ENCODE results near the gene NTHL1. TPM values are rescaled to one million over a fixed set of nuclear protein-coding genes. Genes with fewer than 3 reads are reported as not detected.
A peak's percentile ranks its signal among the peaks of the same experiment; 100 is the strongest.
"Not testable (repeated sequence)": the region's sequence is repeated elsewhere in the genome, so short reads cannot be mapped to it uniquely, and the experiment has no call there.

The NTHL1 gene
- total and polyA plus RNA-seq, 3 experiments from 2014 or later = 16.3 to 29.5 (median 28.7) TPM

GRCh38 chr16:2035431-2036199 is 12.0 kb downstream of the NTHL1 start:
- no peak for DNase-seq
- Histone ChIP-seq H3K4me3 (ENCODE audit: low read length) (no peak overlapping the region), H3K27me3 (ENCODE audit: insufficient read depth, low read length, poor library complexity, severe bottlenecking) (no peaks in the 10 kb centered on the region), H3K36me3 (ENCODE audit: insufficient read depth, low read length) (no peaks in the 10 kb centered on the region), H3K4me1 (ENCODE audit: insufficient read depth, low read length) (no peaks in the 10 kb centered on the region), H3K9me3 (ENCODE audit: low read length) (no peaks in the 10 kb centered on the region), H3K27ac (ENCODE audit: low read depth, low read length) (no peak overlapping the region)
- Mint-ChIP-seq H3K36me3 (no peaks in the 10 kb centered on the region), H3K27me3 (no peaks in the 10 kb centered on the region), H3K27ac (peak overlapping the region in 1 of 8 donors; percentile 38), H3K4me1 (no peaks in the 10 kb centered on the region), H3K4me3 (no peak overlapping the region), H3K9me3 (no peaks in the 10 kb centered on the region)
- ChIA-PET POLR2A (interaction anchor here (2.0 kb wide), 1 partner anchor 12 kb away, joined by 6 read pairs; the partner anchor contains the start of genes NTHL1 and TSC2), CTCF (no interaction called here)

- CTCF ChIA-PET = no interaction called here
- Mint-ChIP-seq H3K9me3 (no peaks in the 10 kb centered on the region), H3K36me3 (no peaks in the 10 kb centered on the region), H3K4me3 (no peak overlapping the region), H3K4me1 (no peaks in the 10 kb centered on the region), H3K27ac (no peak overlapping the region), H3K27me3 (no peaks in the 10 kb centered on the region)
- Histone ChIP-seq H3K27ac (ENCODE audit: low read depth, low read length) (peak overlapping the region; percentile 43), H3K4me3 (ENCODE audit: low read length) (no peak overlapping the region), H3K36me3 (ENCODE audit: insufficient read depth, low read length) (no peaks in the 10 kb centered on the region), H3K27me3 (ENCODE audit: insufficient read depth, low read length, poor library complexity, severe bottlenecking) (no peaks in the 10 kb centered on the region), H3K9me3 (ENCODE audit: low read length) (no peaks in the 10 kb centered on the region), H3K4me1 (ENCODE audit: insufficient read depth, low read length) (no peaks in the 10 kb centered on the region)
- POLR2A ChIA-PET = interaction anchor here (2.0 kb wide), 1 partner anchor 13 kb away, joined by 6 read pairs; the partner anchor contains the start of genes NTHL1 and TSC2
- no peak for DNase-seq
Observed at GRCh38 chr16:2034696-2035430, 12.8 kb downstream of the NTHL1 start.

GRCh38 chr16:2033909-2034695 is 13.5 kb downstream of the NTHL1 start:
- H3K9me3 Mint-ChIP-seq; H3K36me3 Mint-ChIP-seq; H3K4me3 Mint-ChIP-seq; H3K27me3 ChIP-seq (ENCODE audit: insufficient read depth, low read length, poor library complexity, severe bottlenecking); CTCF ChIA-PET; H3K4me1 ChIP-seq (ENCODE audit: insufficient read depth, low read length); H3K27ac Mint-ChIP-seq; H3K36me3 ChIP-seq (ENCODE audit: insufficient read depth, low read length); H3K9me3 ChIP-seq (ENCODE audit: low read length); H3K4me3 ChIP-seq (ENCODE audit: low read length); H3K27me3 Mint-ChIP-seq; DNase-seq; H3K4me1 Mint-ChIP-seq: not testable (repeated sequence)
- peak overlapping the region; percentile 51 for H3K27ac ChIP-seq (ENCODE audit: low read depth, low read length)
- POLR2A ChIA-PET = interaction anchor here (0.6 kb wide), 1 partner anchor 385 kb away, joined by 5 read pairs; no protein-coding TSS in a partner anchor

- H3K4me3 ChIP-seq (ENCODE audit: low read length) = no peak overlapping the region
- H3K27me3 Mint-ChIP-seq = no peaks in the 10 kb centered on the region
- H3K36me3 ChIP-seq (ENCODE audit: insufficient read depth, low read length) = no peaks in the 10 kb centered on the region
- peak overlapping the region in 1 of 8 donors; percentile 56 for H3K27ac Mint-ChIP-seq
- H3K9me3 ChIP-seq (ENCODE audit: low read length) = no peaks in the 10 kb centered on the region
- H3K36me3 Mint-ChIP-seq = no peaks in the 10 kb centered on the region
- H3K4me3 Mint-ChIP-seq = no peak overlapping the region
- no peaks in the 10 kb centered on the region for H3K27me3 ChIP-seq (ENCODE audit: insufficient read depth, low read length, poor library complexity, severe bottlenecking)
- no peaks in the 10 kb centered on the region for H3K4me1 Mint-ChIP-seq
- no peaks in the 10 kb centered on the region for H3K9me3 Mint-ChIP-seq
- ChIA-PET POLR2A (interaction anchor here (0.6 to 1.0 kb wide), 2 partner anchors 122 to 384 kb away, joined by 5 read pairs; partner anchors contain the start of gene TRAF7), CTCF (interaction anchor here (1.3 kb wide), 1 partner anchor 11 kb away, joined by 4 read pairs; no protein-coding TSS in a partner anchor)
- no peaks in the 10 kb centered on the region for H3K4me1 ChIP-seq (ENCODE audit: insufficient read depth, low read length)
- peak in 1 of 5 donors; percentile 26 for DNase-seq
- H3K27ac ChIP-seq (ENCODE audit: low read depth, low read length) = peak overlapping the region; percentile 51
Observed at GRCh38 chr16:2033057-2033908, 14.4 kb downstream of the NTHL1 start.

- Mint-ChIP-seq H3K27me3 (no peaks in the 10 kb centered on the region), H3K36me3 (no peaks in the 10 kb centered on the region), H3K4me1 (peaks cover 3 to 4% (median 4%) of the 10 kb centered on the region in 3 donors), H3K4me3 (no peak overlapping the region), H3K27ac (peak overlapping the region in 3 of 8 donors; percentile 61 to 72 (median 63)), H3K9me3 (no peaks in the 10 kb centered on the region)
- ChIA-PET POLR2A (interaction anchor here (1.0 kb wide), 1 partner anchor 123 kb away, joined by 5 read pairs; the partner anchor contains the start of gene TRAF7), CTCF (interaction anchor here (0.9 to 1.3 kb wide), 3 partner anchors 10 to 108 kb away, joined by 3 to 5 read pairs (median 4); no protein-coding TSS in a partner anchor)
- Histone ChIP-seq H3K9me3 (ENCODE audit: low read length) (no peaks in the 10 kb centered on the region), H3K36me3 (ENCODE audit: insufficient read depth, low read length) (no peaks in the 10 kb centered on the region), H3K4me1 (ENCODE audit: insufficient read depth, low read length) (no peaks in the 10 kb centered on the region), H3K4me3 (ENCODE audit: low read length) (no peak overlapping the region), H3K27me3 (ENCODE audit: insufficient read depth, low read length, poor library complexity, severe bottlenecking) (no peaks in the 10 kb centered on the region), H3K27ac (ENCODE audit: low read depth, low read length) (no peak overlapping the region)
- DNase-seq = no peak
Observed at GRCh38 chr16:2032285-2033056, 15.2 kb downstream of the NTHL1 start.

- CTCF ChIA-PET = interaction anchor here (1.3 kb wide), 1 partner anchor 109 kb away, joined by 5 read pairs; no protein-coding TSS in a partner anchor
Observed at GRCh38 chr16:2031081-2031577, 16.5 kb downstream of the NTHL1 start.

More at GRCh38 chr16:2031081-2031577, 16.5 kb downstream of the NTHL1 start:
- H3K4me3 Mint-ChIP-seq = no peak overlapping the region
- no peak overlapping the region for H3K27ac ChIP-seq (ENCODE audit: low read depth, low read length)
- H3K36me3 ChIP-seq (ENCODE audit: insufficient read depth, low read length) = no peaks in the 10 kb centered on the region
- H3K4me1 Mint-ChIP-seq = peaks cover 5 to 6% (median 6%) of the 10 kb centered on the region in 3 donors
- H3K27me3 Mint-ChIP-seq = no peaks in the 10 kb centered on the region
- POLR2A ChIA-PET = no interaction called here
- no peaks in the 10 kb centered on the region for H3K36me3 Mint-ChIP-seq
- no peaks in the 10 kb centered on the region for H3K9me3 ChIP-seq (ENCODE audit: low read length)
- peaks cover 4% of the 10 kb centered on the region for H3K4me1 ChIP-seq (ENCODE audit: insufficient read depth, low read length)
- no peak overlapping the region for H3K27ac Mint-ChIP-seq
- no peak overlapping the region for H3K4me3 ChIP-seq (ENCODE audit: low read length)
- H3K9me3 Mint-ChIP-seq = no peaks in the 10 kb centered on the region
- no peak for DNase-seq
- no peaks in the 10 kb centered on the region for H3K27me3 ChIP-seq (ENCODE audit: insufficient read depth, low read length, poor library complexity, severe bottlenecking)
